PC-9 (cell line): ENCODE data around the gene PTH1R. TPM values are rescaled to one million over a fixed set of nuclear protein-coding genes. Genes with fewer than 3 reads are reported as not detected.

ENCODE experiments used
- BruUV-seq: library from RNA; stranded (reverse); fragments of 400-500 nt; replicated peaks from 2 replicates; lab custom pipeline; 2021; lab: Mats Ljungman, UMichigan
- CTCF ChIA-PET: fragments of 300-600 bp; sonication (Branson Sonifier 250); formaldehyde crosslinking; loops from one replicate; lab custom pipeline; 2022; ENCODE audit warnings: antibody characterized with exemption; lab: Charles Lee
- POLR2A ChIA-PET: fragments of 300-600 bp; sonication (Branson Sonifier 250); formaldehyde crosslinking; loops from one replicate; lab custom pipeline; 2022; ENCODE audit warnings: antibody characterized with exemption; ENCODE audit not compliant: unreplicated experiment; lab: Charles Lee
- DNase-seq, 2 experiments: peaks; one replicate each; pipeline versions ENCODE4 v3.0.0 to v3.0.0-alpha.2; 2015 to 2022; ENCODE audit warnings: mixed read lengths in 1 of 2
- H2AFZ ChIP-seq: fragments of 200-600 bp; sonication (generic); 2 replicates; pipeline ENCODE4 v1.8.1; 2017; ENCODE audit warnings: antibody characterized with exemption
- H3F3A ChIP-seq: fragments of 200-600 bp; sonication (generic); 2 replicates; pipeline ENCODE4 v1.8.1; 2017; ENCODE audit warnings: antibody characterized with exemption, mild to moderate bottlenecking, low read depth; ENCODE audit not compliant: insufficient read depth
- H3K27ac ChIP-seq: fragments of 200-600 bp; sonication (generic); 2 replicates; pipeline ENCODE4 v1.6.1; 2016; ENCODE audit warnings: mixed run types
- H3K27me3 ChIP-seq: fragments of 200-600 bp; sonication (generic); 2 replicates; pipeline ENCODE4 v1.6.1; 2016; ENCODE audit warnings: low read depth, mixed run types; ENCODE audit not compliant: insufficient read depth
- H3K36me3 ChIP-seq: fragments of 200-600 bp; sonication (generic); 2 replicates; pipeline ENCODE4 v1.6.1; 2016; ENCODE audit warnings: low read depth, mixed run types
- H3K4me1 ChIP-seq: fragments of 200-600 bp; sonication (generic); replicated peaks from 2 replicates; pipeline ENCODE4 v1.6.1; 2016; ENCODE audit warnings: mixed run types; ENCODE audit not compliant: insufficient read depth
- H3K4me2 ChIP-seq: fragments of 200-600 bp; sonication (generic); 2 replicates; pipeline ENCODE4 v1.6.1; 2017; ENCODE audit warnings: mixed run types
- H3K4me3 ChIP-seq: fragments of 200-600 bp; sonication (generic); 2 replicates; pipeline ENCODE4 v1.6.1; 2016; ENCODE audit warnings: mixed run types
- H3K79me2 ChIP-seq: fragments of 200-600 bp; sonication (generic); 2 replicates; pipeline ENCODE4 v1.6.1; 2017; ENCODE audit warnings: low read depth, mixed run types
- H3K9me2 ChIP-seq: fragments of 200-600 bp; sonication (generic); 2 replicates; pipeline ENCODE4 v1.8.1; 2017; ENCODE audit warnings: mild to moderate bottlenecking; ENCODE audit not compliant: insufficient read depth
- H3K9me3 ChIP-seq: fragments of 200-600 bp; sonication (generic); 2 replicates; pipeline ENCODE4 v1.8.1; 2016; ENCODE audit warnings: low read depth; ENCODE audit not compliant: insufficient read depth
- H4K20me1 ChIP-seq: fragments of 200-600 bp; sonication (generic); 2 replicates; pipeline ENCODE4 v1.8.1; 2017; ENCODE audit not compliant: insufficient read depth
- CTCF ChIP-seq: fragments of 200-600 bp; sonication (generic); conservative IDR thresholded peaks from 2 replicates; pipeline ENCODE4 v1.6.1; 2017; ENCODE audit warnings: mixed run types, antibody characterized with exemption, mild to moderate bottlenecking, moderate library complexity
- EZH2 ChIP-seq: fragments of 200-600 bp; sonication (generic); IDR thresholded peaks from 2 replicates; pipeline ENCODE4 v1.8.0; 2017; ENCODE audit warnings: antibody characterized with exemption, low read depth
- intact Hi-C: fragments of 100-400 bp; cut with micrococcal nuclease; formaldehyde crosslinking; loops from one replicate; pipeline ENCODE4 v1.10.0; 2022; ENCODE audit not compliant: unreplicated experiment
- total RNA-seq: library from RNA; stranded (reverse); gene quantifications from 2 replicates; pipeline ENCODE4 v1.2.3, GENCODE V29; 2021

PTH1R gene
- total RNA-seq, 1 experiment from 2014 or later: not detected

- intact Hi-C loops: no loop called here
- H2AFZ ChIP-seq: no peak overlapping the region
- no peaks in the 10 kb centered on the region for H3K4me1 ChIP-seq
- TF ChIP-seq EZH2 (no peak), CTCF (no peak)
- H3K27ac ChIP-seq: no peak overlapping the region
- no peaks in the 10 kb centered on the region for H3K36me3 ChIP-seq
- no TSS peak for BruUV-seq
- no peaks in the 10 kb centered on the region for H4K20me1 ChIP-seq
- POLR2A ChIA-PET: interaction anchor here (0.6 kb wide), 1 partner anchor 209 kb away, joined by 3 read pairs; no protein-coding TSS in a partner anchor
- H3K9me3 ChIP-seq: no peaks in the 10 kb centered on the region
- CTCF ChIA-PET: interaction anchor here (1.0 kb wide), 1 partner anchor 10 kb away, joined by 3 read pairs; no protein-coding TSS in a partner anchor
- no peak overlapping the region for H3K4me2 ChIP-seq
- no peak for DNase-seq
- H3K9me2 ChIP-seq: no peaks in the 10 kb centered on the region
- H3K27me3 ChIP-seq: no peaks in the 10 kb centered on the region
- H3F3A ChIP-seq: no peaks in the 10 kb centered on the region
- no peaks in the 10 kb centered on the region for H3K79me2 ChIP-seq
- no peak overlapping the region for H3K4me3 ChIP-seq
Measured at GRCh38 chr3:46900007-46900292, 22.4 kb downstream of the PTH1R start.

- DNase-seq: no peak
- Histone ChIP-seq H2AFZ (no peak overlapping the region), H3K4me1 (no peaks in the 10 kb centered on the region), H3K4me2 (no peak overlapping the region), H3K27me3 (no peaks in the 10 kb centered on the region), H3K36me3 (no peaks in the 10 kb centered on the region), H3K27ac (no peak overlapping the region), H3K4me3 (no peak overlapping the region), H3K9me2 (no peaks in the 10 kb centered on the region), H3K9me3 (no peaks in the 10 kb centered on the region), H3F3A (no peaks in the 10 kb centered on the region), H4K20me1 (no peaks in the 10 kb centered on the region), H3K79me2 (no peaks in the 10 kb centered on the region)
- TF ChIP-seq CTCF (no peak), EZH2 (no peak)
- intact Hi-C loops: no loop called here
- CTCF ChIA-PET: interaction anchor here (1.0 kb wide), 1 partner anchor 9 kb away, joined by 3 read pairs; no protein-coding TSS in a partner anchor
- no TSS peak for BruUV-seq
- POLR2A ChIA-PET: interaction anchor here (0.6 kb wide), 1 partner anchor 209 kb away, joined by 3 read pairs; no protein-coding TSS in a partner anchor
Measured at GRCh38 chr3:46900356-46900755, 22.8 kb downstream of the PTH1R start.

GRCh38 chr3:46901061-46901460, 23.5 kb downstream of the PTH1R start:
- ChIA-PET CTCF (interaction anchor here (0.7 kb wide), 1 partner anchor 11 kb away, joined by 3 read pairs; no protein-coding TSS in a partner anchor), POLR2A (no interaction called here)
- no peak overlapping the region for H2AFZ ChIP-seq
- H3K9me2 ChIP-seq: no peaks in the 10 kb centered on the region
- TF ChIP-seq EZH2: no peak
- TF ChIP-seq CTCF: no peak
- no peaks in the 10 kb centered on the region for H3K4me1 ChIP-seq
- no peak overlapping the region for H3K4me3 ChIP-seq
- intact Hi-C loops: no loop called here
- H4K20me1 ChIP-seq: no peaks in the 10 kb centered on the region
- H3K27me3 ChIP-seq: no peaks in the 10 kb centered on the region
- no peak for DNase-seq
- H3F3A ChIP-seq: no peaks in the 10 kb centered on the region
- no peaks in the 10 kb centered on the region for H3K36me3 ChIP-seq
- H3K79me2 ChIP-seq: no peaks in the 10 kb centered on the region
- H3K27ac ChIP-seq: no peak overlapping the region
- H3K9me3 ChIP-seq: no peaks in the 10 kb centered on the region
- no peak overlapping the region for H3K4me2 ChIP-seq
- BruUV-seq: no TSS peak
